ENCODE measurements around the gene SLC25A10.

The SLC25A10 gene

GRCh38 chr17:81711814-81712467 lies at the start of gene SLC25A10:
SLC25A10 (plus strand) TSS chr17:81712284; CDS start chr17:81712427, 143 bp downstream.
- DNase-seq = peak; percentile 78

GRCh38 chr17:81664051-81664470 lies 48.0 kb upstream of the SLC25A10 start:
- no peak for DNase-seq

GRCh38 chr17:81665205-81666091 lies 46.6 kb upstream of the SLC25A10 start:
- peak; percentile 41 for DNase-seq

GRCh38 chr17:81666092-81666341 lies 46.1 kb upstream of the SLC25A10 start:
- peak; percentile 30 for DNase-seq

- peak; percentile 92 for DNase-seq
Measured at GRCh38 chr17:81666342-81667191, 45.5 kb upstream of the SLC25A10 start, which contains the start of the genes CCDC137 and OXLD1. CCDC137 (plus strand) TSS chr17:81666737; CDS start chr17:81666767, 30 bp downstream. OXLD1 (minus strand) TSS chr17:81666605; CDS start chr17:81666577, 28 bp downstream.

- DNase-seq = no peak
Measured at GRCh38 chr17:81667754-81668153, 44.3 kb upstream of the SLC25A10 start.

GRCh38 chr17:81672504-81672903 lies 39.6 kb upstream of the SLC25A10 start:
- DNase-seq = no peak

GRCh38 chr17:81672954-81673353 lies 39.1 kb upstream of the SLC25A10 start:
- DNase-seq = no peak

GRCh38 chr17:81673561-81674258 lies 38.4 kb upstream of the SLC25A10 start:
- no peak for DNase-seq

- DNase-seq = peak; percentile 45
Measured at GRCh38 chr17:81675515-81676221, 36.4 kb upstream of the SLC25A10 start.

- no peak for DNase-seq
Measured at GRCh38 chr17:81676906-81677305, 35.2 kb upstream of the SLC25A10 start.

- DNase-seq = no peak
Measured at GRCh38 chr17:81680150-81680549, 31.9 kb upstream of the SLC25A10 start.

- DNase-seq = no peak
Measured at GRCh38 chr17:81681672-81682071, 30.4 kb upstream of the SLC25A10 start.

GRCh38 chr17:81682565-81683207 lies 29.4 kb upstream of the SLC25A10 start:
- no peak for DNase-seq

GRCh38 chr17:81683208-81683583 lies 28.9 kb upstream of the SLC25A10 start:
- DNase-seq = no peak

- peak; percentile 99 for DNase-seq
Measured at GRCh38 chr17:81683584-81684441, 28.3 kb upstream of the SLC25A10 start, which contains the start of the genes ARL16 and HGS. ARL16 (minus strand) TSS chr17:81683797; CDS start chr17:81683753, 44 bp downstream. HGS (plus strand) TSS chr17:81684011; CDS start chr17:81684067, 56 bp downstream.

- no peak for DNase-seq
Measured at GRCh38 chr17:81684442-81684911, 27.6 kb upstream of the SLC25A10 start.

- DNase-seq = no peak
Measured at GRCh38 chr17:81685108-81685507, 27.0 kb upstream of the SLC25A10 start.

GRCh38 chr17:81686614-81687013 lies 25.5 kb upstream of the SLC25A10 start:
- no peak for DNase-seq

Data from CD4-positive, alpha-beta T cell treated with Interleukin-10 for 1 hour (primary cell).